GM20000 (cell line): ENCODE results near the gene TMEM259.

Experiments used
- DNase-seq: peaks from one replicate; pipeline ENCODE4 v3.0.0; 2012; ENCODE audit warnings: low spot score
- CTCF ChIP-seq: IDR thresholded peaks from 2 replicates; pipeline ENCODE4 v1.5.1; 2012; ENCODE audit warnings: mild to moderate bottlenecking, control low read depth; ENCODE audit errors: extremely low read depth, missing control alignments

TMEM259 gene

GRCh38 chr19:990119-990571 is 30.8 kb downstream of the TMEM259 start:
- no peak for TF ChIP-seq CTCF
- no peak for DNase-seq

- no peak for DNase-seq
- no peak for TF ChIP-seq CTCF
Measured at GRCh38 chr19:989381-990081, 31.4 kb downstream of the TMEM259 start.

GRCh38 chr19:988510-988909 is 32.4 kb downstream of the TMEM259 start:
- no peak for DNase-seq
- TF ChIP-seq CTCF, result no peak

GRCh38 chr19:988081-988480 is 32.8 kb downstream of the TMEM259 start:
- TF ChIP-seq CTCF, result no peak
- DNase-seq, result no peak

- TF ChIP-seq CTCF, result no peak
- DNase-seq, result no peak
Measured at GRCh38 chr19:986083-986482, 34.8 kb downstream of the TMEM259 start.

- TF ChIP-seq CTCF, result no peak
- DNase-seq, result peak; percentile 100
Measured at GRCh38 chr19:984165-984967, 36.6 kb downstream of the TMEM259 start, which contains the start of gene WDR18. WDR18 (plus strand) TSS chr19:984345; CDS start chr19:984354, 9 bp downstream.

GRCh38 chr19:982567-983170 is 38.3 kb downstream of the TMEM259 start:
- TF ChIP-seq CTCF, result peak; percentile 91
- peak; percentile 97 for DNase-seq
